ENCODE measurements around the gene HS2ST1.

- no peak for TF ChIP-seq WT1 (tag by site-specific recombination; IDR thresholded peaks at IDR 0.05)
- no peak for TF ChIP-seq ZNF274 (IDR thresholded peaks at IDR 0.05; ENCODE audit: low read length)
- no peak for TF ChIP-seq ZNF274 (tag by site-specific recombination; IDR thresholded peaks at IDR 0.05; ENCODE audit: borderline replicate concordance)
- no peak for TF ChIP-seq ZNF473 (tag by site-specific recombination; IDR thresholded peaks at IDR 0.05)
- no peak for TF ChIP-seq ZNF548 (tag by site-specific recombination; IDR thresholded peaks at IDR 0.05)
- TF ChIP-seq CTCF (tag by site-specific recombination; IDR thresholded peaks at IDR 0.05): no peak
- no peak for TF ChIP-seq ZNF670 (tag by site-specific recombination; IDR thresholded peaks at IDR 0.05; ENCODE audit: low read depth)
- TF ChIP-seq EGR2 (tag by site-specific recombination; IDR thresholded peaks at IDR 0.05; ENCODE audit: low read depth): no peak
- TF ChIP-seq ZNF48 (tag by site-specific recombination; IDR thresholded peaks at IDR 0.05): no peak
- TF ChIP-seq ZSCAN30 (tag by site-specific recombination; IDR thresholded peaks at IDR 0.05): no peak
- TF ChIP-seq REST (tag by site-specific recombination; IDR thresholded peaks at IDR 0.05): no peak
- TF ChIP-seq ZNF830 (tag by site-specific recombination; IDR thresholded peaks at IDR 0.05; ENCODE audit: low read depth): no peak
- no peak for TF ChIP-seq PRDM10 (tag by site-specific recombination; IDR thresholded peaks at IDR 0.05)
Measured at GRCh38 chr1:87007323-87007722, 92.9 kb downstream of the HS2ST1 start.
